MM.1S (cell line): ENCODE measurements around the gene C8B.

ENCODE experiments used
- DNase-seq: peaks from one replicate; pipeline ENCODE4 v3.0.0-alpha.2; 2015
- H2AFZ ChIP-seq: fragments of 300-600 bp; sonication (generic); 2 replicates; pipeline ENCODE4 v1.6.0; 2016; ENCODE audit warnings: antibody characterized with exemption, low read length
- H3F3A ChIP-seq: fragments of 300-600 bp; sonication (generic); 2 replicates; pipeline ENCODE4 v1.6.1; 2016; ENCODE audit warnings: mild to moderate bottlenecking, antibody characterized with exemption, low read length, moderate library complexity, mixed read lengths; ENCODE audit not compliant: insufficient read depth
- H3K27ac ChIP-seq: fragments of 300-600 bp; sonication (generic); 2 replicates; pipeline ENCODE4 v1.5.1; 2016; ENCODE audit warnings: mild to moderate bottlenecking, low read length
- H3K27me3 ChIP-seq: fragments of 300-600 bp; sonication (generic); replicated peaks from 2 replicates; pipeline ENCODE4 v1.6.0; 2016; ENCODE audit warnings: low read length; ENCODE audit not compliant: insufficient read depth
- H3K36me3 ChIP-seq: fragments of 300-600 bp; sonication (generic); replicated peaks from 2 replicates; pipeline ENCODE4 v1.6.1; 2016; ENCODE audit warnings: mild to moderate bottlenecking, low read length, mixed read lengths; ENCODE audit not compliant: insufficient read depth
- H3K4me1 ChIP-seq: fragments of 300-600 bp; sonication (generic); 2 replicates; pipeline ENCODE4 v1.6.1; 2016; ENCODE audit warnings: low read length, mixed read lengths
- H3K4me2 ChIP-seq: fragments of 300-600 bp; sonication (generic); 2 replicates; pipeline ENCODE4 v1.6.0; 2016; ENCODE audit warnings: low read depth, low read length
- H3K4me3 ChIP-seq: fragments of 300-600 bp; sonication (generic); 2 replicates; pipeline ENCODE4 v1.5.1; 2016; ENCODE audit warnings: low read length, mixed read lengths
- H3K79me2 ChIP-seq: fragments of 300-600 bp; sonication (generic); 2 replicates; pipeline ENCODE4 v1.6.1; 2016; ENCODE audit warnings: mixed run types, low read length, mixed read lengths
- H3K9ac ChIP-seq: fragments of 300-600 bp; sonication (generic); 2 replicates; pipeline ENCODE4 v1.6.1; 2016; ENCODE audit warnings: low read length, mixed read lengths
- H3K9me2 ChIP-seq: fragments of 300-600 bp; sonication (generic); replicated peaks from 2 replicates; pipeline ENCODE4 v1.6.1; 2016; ENCODE audit warnings: mild to moderate bottlenecking, low read length, mixed read lengths; ENCODE audit not compliant: insufficient read depth
- H3K9me3 ChIP-seq: fragments of 300-600 bp; sonication (generic); replicated peaks from 2 replicates; pipeline ENCODE4 v1.6.1; 2016; ENCODE audit warnings: mild to moderate bottlenecking, low read length, mixed read lengths; ENCODE audit not compliant: insufficient read depth
- H4K20me1 ChIP-seq: fragments of 300-600 bp; sonication (generic); 2 replicates; pipeline ENCODE4 v1.6.1; 2016; ENCODE audit warnings: mild to moderate bottlenecking, low read length, moderate library complexity, mixed read lengths; ENCODE audit not compliant: insufficient read depth
- EZH2 ChIP-seq: fragments of 300-600 bp; sonication (generic); optimal IDR thresholded peaks from 2 replicates; pipeline ENCODE3; 2017; ENCODE audit warnings: low read depth, mild to moderate bottlenecking, antibody characterized with exemption, low read length, mixed read lengths
- EZH2phosphoT487 ChIP-seq: fragments of 300-600 bp; sonication (generic); IDR thresholded peaks from 2 replicates; pipeline ENCODE4 v1.6.1; 2018; ENCODE audit warnings: antibody characterized with exemption, low read length
- TF ChIP-seq, protein P1 (sequence below): fragments of 300-600 bp; sonication (generic); IDR thresholded peaks from 2 replicates; pipeline ENCODE4 v1.5.1; 2016; ENCODE audit warnings: antibody characterized with exemption, low read length, mixed read lengths

Gene C8B

GRCh38 chr1:56957931-56958330 lies 7.9 kb downstream of the C8B start:
- no peak for TF ChIP-seq EZH2
- no peak for TF ChIP-seq EZH2phosphoT487
- TF ChIP-seq, protein P1, sequence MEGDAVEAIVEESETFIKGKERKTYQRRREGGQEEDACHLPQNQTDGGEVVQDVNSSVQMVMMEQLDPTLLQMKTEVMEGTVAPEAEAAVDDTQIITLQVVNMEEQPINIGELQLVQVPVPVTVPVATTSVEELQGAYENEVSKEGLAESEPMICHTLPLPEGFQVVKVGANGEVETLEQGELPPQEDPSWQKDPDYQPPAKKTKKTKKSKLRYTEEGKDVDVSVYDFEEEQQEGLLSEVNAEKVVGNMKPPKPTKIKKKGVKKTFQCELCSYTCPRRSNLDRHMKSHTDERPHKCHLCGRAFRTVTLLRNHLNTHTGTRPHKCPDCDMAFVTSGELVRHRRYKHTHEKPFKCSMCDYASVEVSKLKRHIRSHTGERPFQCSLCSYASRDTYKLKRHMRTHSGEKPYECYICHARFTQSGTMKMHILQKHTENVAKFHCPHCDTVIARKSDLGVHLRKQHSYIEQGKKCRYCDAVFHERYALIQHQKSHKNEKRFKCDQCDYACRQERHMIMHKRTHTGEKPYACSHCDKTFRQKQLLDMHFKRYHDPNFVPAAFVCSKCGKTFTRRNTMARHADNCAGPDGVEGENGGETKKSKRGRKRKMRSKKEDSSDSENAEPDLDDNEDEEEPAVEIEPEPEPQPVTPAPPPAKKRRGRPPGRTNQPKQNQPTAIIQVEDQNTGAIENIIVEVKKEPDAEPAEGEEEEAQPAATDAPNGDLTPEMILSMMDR: no peak
- Histone ChIP-seq H3K36me3 (no peaks in the 10 kb centered on the region), H3K4me1 (no peaks in the 10 kb centered on the region), H4K20me1 (no peaks in the 10 kb centered on the region), H2AFZ (no peak overlapping the region), H3K79me2 (no peaks in the 10 kb centered on the region), H3K4me2 (no peak overlapping the region), H3K4me3 (no peak overlapping the region), H3K9ac (no peak overlapping the region), H3K27ac (no peak overlapping the region), H3K9me2 (no peaks in the 10 kb centered on the region), H3K27me3 (no peaks in the 10 kb centered on the region), H3F3A (no peaks in the 10 kb centered on the region), H3K9me3 (no peaks in the 10 kb centered on the region)
- DNase-seq: no peak

DNA sequence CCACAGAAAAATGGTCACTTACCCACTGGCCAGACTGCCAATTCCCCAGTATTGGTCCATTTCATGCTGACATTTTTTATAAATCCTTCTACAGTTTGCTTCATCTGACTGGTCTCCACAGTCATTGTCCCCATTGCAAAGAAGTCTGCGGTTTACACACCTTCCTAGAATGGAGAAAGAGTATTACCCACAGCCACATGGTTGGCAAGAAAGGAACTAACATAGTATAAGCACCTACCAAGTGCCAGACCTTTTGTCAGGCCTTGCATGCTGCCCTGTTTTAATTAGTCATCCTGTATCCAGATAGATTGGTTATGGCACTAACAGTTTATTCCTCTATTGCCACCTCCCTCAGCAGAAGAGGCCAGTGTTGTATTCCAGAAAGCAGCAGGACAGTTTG lies 11.2 kb downstream of the C8B start:
- no peak for DNase-seq
- Histone ChIP-seq H3K27ac (no peak overlapping the region), H3K36me3 (no peaks in the 10 kb centered on the region), H3K4me1 (no peaks in the 10 kb centered on the region), H3K9ac (no peak overlapping the region), H3K9me3 (no peaks in the 10 kb centered on the region), H3K4me3 (no peak overlapping the region), H3K4me2 (no peak overlapping the region), H3F3A (no peaks in the 10 kb centered on the region), H3K9me2 (no peaks in the 10 kb centered on the region), H4K20me1 (no peaks in the 10 kb centered on the region), H3K79me2 (no peaks in the 10 kb centered on the region), H2AFZ (no peak overlapping the region), H3K27me3 (no peaks in the 10 kb centered on the region)
- TF ChIP-seq, protein P1: no peak
- TF ChIP-seq EZH2phosphoT487 (no peak), EZH2 (no peak)

DNA sequence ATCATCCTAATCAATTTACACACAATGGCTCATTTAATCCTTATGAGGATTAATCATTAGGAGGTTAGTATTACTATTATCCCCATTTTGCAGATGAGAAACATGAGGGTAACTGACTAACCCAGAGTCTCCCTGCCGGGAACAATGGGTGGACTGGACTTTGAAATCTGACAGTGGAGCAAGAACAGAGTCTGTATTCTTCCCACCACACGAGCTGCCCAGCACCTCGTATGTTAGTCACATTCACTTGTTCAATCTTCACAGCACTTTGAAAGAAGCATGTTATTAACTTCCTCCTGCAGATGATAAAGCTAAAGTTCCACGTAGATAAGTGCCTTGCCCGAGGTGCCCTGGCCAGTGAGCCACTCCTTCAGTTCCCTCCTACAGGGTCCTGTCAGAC lies 12.4 kb downstream of the C8B start:
- no peak overlapping the region for H3K9ac ChIP-seq
- H3K27ac ChIP-seq: no peak overlapping the region
- H4K20me1 ChIP-seq: no peaks in the 10 kb centered on the region
- no peaks in the 10 kb centered on the region for H3F3A ChIP-seq
- no peaks in the 10 kb centered on the region for H3K4me1 ChIP-seq
- no peak overlapping the region for H2AFZ ChIP-seq
- H3K4me3 ChIP-seq: no peak overlapping the region
- H3K79me2 ChIP-seq: no peaks in the 10 kb centered on the region
- H3K4me2 ChIP-seq: no peak overlapping the region
- no peaks in the 10 kb centered on the region for H3K9me3 ChIP-seq
- H3K9me2 ChIP-seq: no peaks in the 10 kb centered on the region
- H3K36me3 ChIP-seq: no peaks in the 10 kb centered on the region
- H3K27me3 ChIP-seq: no peaks in the 10 kb centered on the region
- DNase-seq: no peak
- no peak for TF ChIP-seq EZH2
- TF ChIP-seq, protein P1: no peak
- TF ChIP-seq EZH2phosphoT487: no peak

GRCh38 chr1:56952501-56952900 lies 13.3 kb downstream of the C8B start:
- no peaks in the 10 kb centered on the region for H3K9me3 ChIP-seq
- H3K27ac ChIP-seq: no peak overlapping the region
- H3K79me2 ChIP-seq: no peaks in the 10 kb centered on the region
- TF ChIP-seq EZH2phosphoT487: no peak
- TF ChIP-seq, protein P1: no peak
- TF ChIP-seq EZH2: no peak
- DNase-seq: no peak
- no peaks in the 10 kb centered on the region for H4K20me1 ChIP-seq
- no peak overlapping the region for H3K9ac ChIP-seq
- H3K4me1 ChIP-seq: no peaks in the 10 kb centered on the region
- no peaks in the 10 kb centered on the region for H3K27me3 ChIP-seq
- H3K4me2 ChIP-seq: no peak overlapping the region
- no peaks in the 10 kb centered on the region for H3K9me2 ChIP-seq
- no peak overlapping the region for H3K4me3 ChIP-seq
- H2AFZ ChIP-seq: no peak overlapping the region
- H3K36me3 ChIP-seq: no peaks in the 10 kb centered on the region
- no peaks in the 10 kb centered on the region for H3F3A ChIP-seq
